Naive thymus-derived CD4-positive, alpha-beta T cell (primary cell): ENCODE measurements around the gene SH3YL1. TPM values are rescaled to one million over a fixed set of nuclear protein-coding genes. Genes with fewer than 3 reads are reported as not detected.

Experiments
- ATAC-seq: fragments of 150-1000 bp; cut with Tn5 transposase; 2 replicates; pipeline ENCODE4 v1.10.0; 2021; ENCODE audit warnings: mild to moderate bottlenecking, moderate library complexity
- CTCF ChIA-PET: fragments of 350-600 bp; sonication (Branson Sonifier 250); formaldehyde crosslinking; loops from one replicate; lab custom pipeline; 2021; ENCODE audit warnings: antibody characterized with exemption; lab: Charles Lee
- POLR2A ChIA-PET: fragments of 350-600 bp; sonication (Branson Sonifier 250); formaldehyde crosslinking; loops from one replicate; lab custom pipeline; 2021; ENCODE audit warnings: antibody characterized with exemption, inconsistent platforms; lab: Charles Lee
- DNase-seq, 9 donors: peaks; one replicate each; pipeline versions ENCODE4 v3.0.0 to v3.0.0-alpha.2; 2020 to 2022; ENCODE audit warnings: mixed read lengths in 1 of 9
- H3K27ac ChIP-seq: one replicate; pipeline ENCODE4 v1.7.0; 2013; ENCODE audit warnings: mild to moderate bottlenecking, low read depth, low read length, moderate library complexity
- H3K27me3 ChIP-seq, 2 donors: one replicate each; pipeline ENCODE4 v1.7.0; 2013; ENCODE audit warnings: low read length in 2 of 2, mild to moderate bottlenecking in 2 of 2, moderate library complexity in 2 of 2; ENCODE audit not compliant: control insufficient read depth in 2 of 2, insufficient read depth in 2 of 2
- H3K36me3 ChIP-seq, 3 experiments: 1 replicate in 2 of 3; 2 replicates in 1 of 3; pipeline ENCODE4 v1.7.0; 2013; ENCODE audit warnings: low read length in 3 of 3, mild to moderate bottlenecking in 3 of 3, moderate library complexity in 1 of 3; ENCODE audit not compliant: insufficient read depth in 3 of 3, control insufficient read depth in 2 of 3
- H3K4me1 ChIP-seq, 2 donors: one replicate each; pipeline ENCODE4 v1.7.0; 2013; ENCODE audit warnings: low read length in 2 of 2, mild to moderate bottlenecking in 2 of 2, moderate library complexity in 1 of 2; ENCODE audit not compliant: control insufficient read depth in 2 of 2, insufficient read depth in 2 of 2
- H3K4me3 ChIP-seq: 2 replicates; pipeline ENCODE4 v1.7.0; 2013; ENCODE audit warnings: mild to moderate bottlenecking, low read length
- H3K9me3 ChIP-seq, 3 experiments: 1 replicate in 2 of 3; 2 replicates in 1 of 3; pipeline ENCODE4 v1.7.0; 2013; ENCODE audit warnings: low read length in 3 of 3; ENCODE audit not compliant: control insufficient read depth in 2 of 3
- H3K27ac Mint-ChIP-seq, 9 donors: one replicate each; pipeline ENCODE4 v1.8.0; 2020 to 2022; ENCODE audit warnings: mixed read lengths in 9 of 9, mild to moderate bottlenecking in 8 of 9, moderate library complexity in 5 of 9, inconsistent platforms in 2 of 9
- H3K27me3 Mint-ChIP-seq, 5 donors: one replicate each; pipeline ENCODE4 v1.8.0; 2021 to 2022; ENCODE audit warnings: mixed read lengths in 5 of 5, mild to moderate bottlenecking in 1 of 5
- H3K36me3 Mint-ChIP-seq, 5 donors: one replicate each; pipeline ENCODE4 v1.8.0; 2020 to 2022; ENCODE audit warnings: mixed read lengths in 5 of 5, mild to moderate bottlenecking in 3 of 5, inconsistent platforms in 1 of 5
- H3K4me1 Mint-ChIP-seq, 7 donors: one replicate each; pipeline ENCODE4 v1.8.0; 2020 to 2022; ENCODE audit warnings: mixed read lengths in 7 of 7, mild to moderate bottlenecking in 3 of 7, inconsistent platforms in 1 of 7
- H3K4me3 Mint-ChIP-seq, 10 donors: one replicate each; pipeline ENCODE4 v1.8.0; 2020 to 2022; ENCODE audit warnings: mild to moderate bottlenecking in 10 of 10, mixed read lengths in 10 of 10, moderate library complexity in 6 of 10, inconsistent platforms in 2 of 10
- H3K9me3 Mint-ChIP-seq, 11 donors: one replicate each; pipeline ENCODE4 v1.8.0; 2020 to 2022; ENCODE audit warnings: mixed read lengths in 11 of 11, mild to moderate bottlenecking in 4 of 11, inconsistent platforms in 1 of 11, moderate library complexity in 1 of 11
- intact Hi-C, 2 donors: fragments of 100-400 bp; cut with micrococcal nuclease; formaldehyde crosslinking; loops; one replicate each; pipeline ENCODE4 v1.15.1; 2023
- polyA plus RNA-seq, 2 donors: library from polyadenylated mRNA; unstranded; fragments of 300-500 nt; fragmentation: Illumina TruSeq; gene quantifications; one replicate each; pipeline ENCODE4 v1.2.3, GENCODE V29; 2021
- total RNA-seq, 6 experiments: library from RNA in 5 of 6; stranded (reverse) in 5 of 6; gene quantifications; 1 replicate in 5 of 6; 2 replicates in 1 of 6; pipeline ENCODE4 v1.2.3 and lab custom pipeline; 2021 to 2026

Gene SH3YL1
- total and polyA plus RNA-seq, 7 experiments from 2014 or later: 16.5 to 94.1 (median 52.2) TPM

DNA sequence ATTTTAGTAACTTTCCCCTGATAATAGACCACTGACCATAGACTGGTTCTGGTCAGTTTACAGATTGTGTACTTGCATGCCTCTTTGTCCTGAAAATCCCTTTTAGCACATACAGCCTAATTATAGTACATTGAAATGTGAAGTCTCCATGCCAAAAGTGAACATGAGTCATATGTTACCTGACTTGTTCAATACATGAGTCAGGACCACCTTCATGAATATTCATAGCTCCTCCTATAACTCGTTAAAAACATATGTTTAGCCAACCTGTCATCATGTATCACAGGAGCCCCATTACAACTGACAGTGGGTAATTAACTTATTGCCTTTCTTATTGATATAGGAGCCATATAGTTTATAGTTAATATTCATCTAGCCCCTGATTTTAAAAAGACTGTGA is 78.6 kb downstream of the SH3YL1 start:
- ChIA-PET POLR2A (interaction anchor here (0.7 to 1.1 kb wide), 2 partner anchors 8 to 11 kb away, joined by 3 read pairs; no protein-coding TSS in a partner anchor), CTCF (interaction anchor here (1.0 kb wide), 1 partner anchor 9 kb away, joined by 3 read pairs; no protein-coding TSS in a partner anchor)
- Histone ChIP-seq H3K36me3 (no peaks in the 10 kb centered on the region), H3K4me3 (no peak overlapping the region), H3K4me1 (peaks cover 3 to 5% of the 10 kb centered on the region in 2 donors), H3K27ac (no peak overlapping the region), H3K27me3 (no peaks in the 10 kb centered on the region), H3K9me3 (no peaks in the 10 kb centered on the region)
- no peak overlapping the region for H3K27ac Mint-ChIP-seq
- H3K4me1 Mint-ChIP-seq: peaks cover 0 to 32% (median 27%) of the 10 kb centered on the region in 7 donors
- DNase-seq: no peak
- peaks cover 3 to 20% (median 8%) of the 10 kb centered on the region in 5 donors for H3K36me3 Mint-ChIP-seq
- no peaks in the 10 kb centered on the region for H3K27me3 Mint-ChIP-seq
- H3K9me3 Mint-ChIP-seq: peaks cover 4 to 51% (median 16%) of the 10 kb centered on the region in 11 donors
- ATAC-seq: no peak
- intact Hi-C loops: no loop called here
- H3K4me3 Mint-ChIP-seq: no peak overlapping the region

DNA sequence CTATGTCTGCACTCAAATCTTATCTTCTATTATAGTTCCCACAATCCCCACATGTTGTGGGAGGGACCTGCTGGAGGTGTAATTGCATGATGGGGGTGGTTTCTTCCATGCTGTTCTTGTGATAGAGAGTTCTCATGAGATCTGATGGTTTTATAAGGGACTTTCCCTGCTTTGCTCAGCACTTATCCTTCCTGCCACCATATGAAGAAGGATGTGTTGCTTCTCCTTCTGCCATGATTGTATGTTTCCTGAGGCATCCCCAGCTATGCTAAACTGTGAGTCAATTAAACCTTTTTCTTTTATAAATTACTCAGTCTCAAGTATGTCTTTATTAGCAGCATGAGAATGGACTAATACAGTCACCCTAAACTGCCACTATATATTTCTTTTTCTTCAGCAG is 79.1 kb downstream of the SH3YL1 start:
- H3K4me1 Mint-ChIP-seq: peaks cover 0 to 38% (median 32%) of the 10 kb centered on the region in 7 donors
- peak overlapping the region in 1 of 9 donors; percentile 17 for H3K27ac Mint-ChIP-seq
- H3K36me3 Mint-ChIP-seq: peaks cover 3 to 25% (median 8%) of the 10 kb centered on the region in 5 donors
- Histone ChIP-seq H3K27me3 (no peaks in the 10 kb centered on the region), H3K27ac (no peak overlapping the region), H3K36me3 (no peaks in the 10 kb centered on the region), H3K9me3 (no peaks in the 10 kb centered on the region), H3K4me1 (peaks cover 3 to 5% of the 10 kb centered on the region in 2 donors), H3K4me3 (no peak overlapping the region)
- POLR2A ChIA-PET: interaction anchor here (0.7 to 1.1 kb wide), 2 partner anchors 8 to 12 kb away, joined by 3 read pairs; no protein-coding TSS in a partner anchor
- ATAC-seq (no peak), DNase-seq (no peak)
- intact Hi-C loops: no loop called here
- no peaks in the 10 kb centered on the region for H3K27me3 Mint-ChIP-seq
- peaks cover 4 to 51% (median 17%) of the 10 kb centered on the region in 11 donors for H3K9me3 Mint-ChIP-seq
- H3K4me3 Mint-ChIP-seq: peak overlapping the region in 4 of 10 donors; percentile 10 to 43 (median 26)
- CTCF ChIA-PET: interaction anchor here (1.0 kb wide), 1 partner anchor 9 kb away, joined by 3 read pairs; no protein-coding TSS in a partner anchor

DNA sequence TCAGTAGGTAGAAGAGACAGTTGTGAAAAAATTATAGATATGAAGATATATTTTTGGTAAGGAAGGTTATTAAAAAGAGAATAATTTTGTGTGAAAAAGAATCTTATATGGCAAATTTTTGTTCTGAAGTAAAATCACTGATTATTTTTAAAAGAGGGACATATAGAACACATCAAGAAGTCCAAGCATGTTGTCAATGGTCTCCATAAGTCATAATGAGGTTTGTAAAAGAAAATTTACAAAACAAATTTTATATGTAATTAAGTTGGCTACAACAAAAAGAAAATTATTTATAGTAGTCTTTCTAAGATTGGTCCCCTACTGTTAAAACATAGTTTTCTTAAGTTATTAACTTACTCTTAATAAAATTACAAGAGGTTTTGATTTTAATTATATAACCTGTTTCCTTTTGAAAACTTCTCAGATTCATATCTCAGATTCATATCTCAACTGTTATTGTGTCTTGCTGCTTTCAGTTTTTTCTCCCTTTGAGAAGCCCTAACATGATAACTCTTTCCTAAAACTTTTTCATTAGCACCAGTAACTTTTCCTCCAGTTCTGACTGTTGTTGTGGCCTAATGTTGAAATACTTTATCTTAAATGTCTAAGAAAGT is 81.2 kb downstream of the SH3YL1 start:
- no peaks in the 10 kb centered on the region for H3K36me3 ChIP-seq
- Mint-ChIP-seq H3K9me3 (peaks cover 1 to 41% (median 13%) of the 10 kb centered on the region in 11 donors), H3K36me3 (peaks cover 3 to 20% (median 3%) of the 10 kb centered on the region in 5 donors), H3K27ac (peak overlapping the region in 2 of 9 donors; percentile 39 to 71), H3K4me3 (peak overlapping the region in 7 of 10 donors; percentile 19 to 71 (median 33)), H3K4me1 (peaks cover 4 to 53% (median 42%) of the 10 kb centered on the region in 7 donors), H3K27me3 (peaks cover 0 to 6% (median 0%) of the 10 kb centered on the region in 5 donors)
- ATAC-seq (no peak), DNase-seq (no peak)
- CTCF ChIA-PET: interaction anchor here (0.8 kb wide), 1 partner anchor 13 kb away, joined by 3 read pairs; no protein-coding TSS in a partner anchor
- H3K27ac ChIP-seq: no peak overlapping the region
- peaks cover 9 to 11% of the 10 kb centered on the region in 2 donors for H3K4me1 ChIP-seq
- H3K4me3 ChIP-seq: no peak overlapping the region
- POLR2A ChIA-PET: no interaction called here
- intact Hi-C loops: no loop called here
- no peaks in the 10 kb centered on the region for H3K27me3 ChIP-seq
- H3K9me3 ChIP-seq: no peaks in the 10 kb centered on the region

GRCh38 chr2:180311-180710 is 83.5 kb downstream of the SH3YL1 start:
- Histone ChIP-seq H3K4me3 (no peak overlapping the region), H3K4me1 (peaks cover 29 to 33% of the 10 kb centered on the region in 2 donors), H3K27ac (no peak overlapping the region), H3K27me3 (no peaks in the 10 kb centered on the region), H3K36me3 (no peaks in the 10 kb centered on the region), H3K9me3 (no peaks in the 10 kb centered on the region)
- ChIA-PET CTCF (no interaction called here), POLR2A (interaction anchor here (0.7 kb wide), 1 partner anchor 257 kb away, joined by 4 read pairs; no protein-coding TSS in a partner anchor)
- peaks cover 24 to 73% (median 66%) of the 10 kb centered on the region in 7 donors for H3K4me1 Mint-ChIP-seq
- H3K4me3 Mint-ChIP-seq: no peak overlapping the region
- intact Hi-C loops: no loop called here
- DNase-seq: no peak
- H3K27ac Mint-ChIP-seq: peak overlapping the region in 2 of 9 donors; percentile 33 to 72
- H3K27me3 Mint-ChIP-seq: peaks cover 0 to 19% (median 0%) of the 10 kb centered on the region in 5 donors
- peaks cover 0 to 26% (median 9%) of the 10 kb centered on the region in 11 donors for H3K9me3 Mint-ChIP-seq
- ATAC-seq: no peak
- peaks cover 0 to 17% (median 2%) of the 10 kb centered on the region in 5 donors for H3K36me3 Mint-ChIP-seq

GRCh38 chr2:179886-180285 is 83.9 kb downstream of the SH3YL1 start:
- no peaks in the 10 kb centered on the region for H3K36me3 ChIP-seq
- H3K9me3 Mint-ChIP-seq: peaks cover 0 to 23% (median 8%) of the 10 kb centered on the region in 11 donors
- no peak overlapping the region for H3K4me3 Mint-ChIP-seq
- peak overlapping the region in 2 of 9 donors; percentile 33 to 72 for H3K27ac Mint-ChIP-seq
- H3K4me3 ChIP-seq: no peak overlapping the region
- H3K27me3 Mint-ChIP-seq: peaks cover 0 to 23% (median 0%) of the 10 kb centered on the region in 5 donors
- no peaks in the 10 kb centered on the region for H3K27me3 ChIP-seq
- H3K4me1 ChIP-seq: peaks cover 34 to 37% of the 10 kb centered on the region in 2 donors
- H3K4me1 Mint-ChIP-seq: peaks cover 25 to 74% (median 66%) of the 10 kb centered on the region in 7 donors
- DNase-seq: no peak
- POLR2A ChIA-PET: interaction anchor here (0.7 kb wide), 1 partner anchor 257 kb away, joined by 4 read pairs; no protein-coding TSS in a partner anchor
- CTCF ChIA-PET: no interaction called here
- no peak for ATAC-seq
- no peaks in the 10 kb centered on the region for H3K9me3 ChIP-seq
- no peak overlapping the region for H3K27ac ChIP-seq
- H3K36me3 Mint-ChIP-seq: peaks cover 0 to 17% (median 2%) of the 10 kb centered on the region in 5 donors
- intact Hi-C loops: loop anchor here in 1 of 2 donors (5.0 kb wide), 3 partner anchors 37 to 497 kb away; partner anchors contain the start of gene TMEM18

DNA sequence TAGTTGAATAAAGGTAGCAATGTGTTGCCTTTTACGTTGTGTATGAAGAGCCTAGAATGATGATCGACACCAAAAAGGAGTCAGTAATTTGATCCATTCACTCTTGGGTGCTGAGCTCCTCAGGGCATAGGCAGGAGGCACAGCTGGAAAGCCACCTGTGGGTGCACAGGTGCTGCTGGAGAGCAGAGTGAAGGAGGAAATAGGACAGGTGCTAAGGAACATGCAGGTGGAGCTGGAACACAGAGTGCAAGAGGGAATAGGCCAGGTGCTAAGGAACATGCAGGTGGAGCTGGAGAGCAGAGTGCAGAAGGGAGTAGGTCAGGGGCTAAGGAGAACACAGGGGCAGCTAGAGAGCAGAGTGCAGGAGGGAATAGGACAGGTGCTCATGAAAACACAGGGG is 86.1 kb downstream of the SH3YL1 start:
- intact Hi-C loops: loop anchor here in 1 of 2 donors (2.0 to 5.0 kb wide), 4 partner anchors 40 to 500 kb away; partner anchors contain the start of gene TMEM18
- Histone ChIP-seq H3K4me3 (no peak overlapping the region), H3K9me3 (no peaks in the 10 kb centered on the region), H3K27me3 (no peaks in the 10 kb centered on the region), H3K36me3 (no peaks in the 10 kb centered on the region), H3K27ac (no peak overlapping the region), H3K4me1 (peaks cover 34 to 35% of the 10 kb centered on the region in 2 donors)
- ATAC-seq (no peak), DNase-seq (no peak)
- peak overlapping the region in 8 of 9 donors; percentile 77 to 98 (median 88) for H3K27ac Mint-ChIP-seq
- H3K36me3 Mint-ChIP-seq: peaks cover 0 to 5% (median 0%) of the 10 kb centered on the region in 5 donors
- peaks cover 0 to 30% (median 0%) of the 10 kb centered on the region in 5 donors for H3K27me3 Mint-ChIP-seq
- H3K9me3 Mint-ChIP-seq: peaks cover 0 to 5% (median 0%) of the 10 kb centered on the region in 11 donors
- POLR2A ChIA-PET: interaction anchor here (0.7 to 2.6 kb wide), 5 partner anchors 9 to 86 kb away, joined by 3 to 12 read pairs (median 3); partner anchors contain the start of gene SH3YL1
- H3K4me3 Mint-ChIP-seq: peak overlapping the region in 8 of 10 donors; percentile 4 to 79 (median 67)
- peaks cover 22 to 57% (median 49%) of the 10 kb centered on the region in 7 donors for H3K4me1 Mint-ChIP-seq
- CTCF ChIA-PET: interaction anchor here (2.1 kb wide), 1 partner anchor 25 kb away, joined by 10 read pairs; no protein-coding TSS in a partner anchor
